ENCODE measurements around the gene CEP128. TPM values are rescaled to one million over a fixed set of nuclear protein-coding genes. Genes with fewer than 3 reads are reported as not detected.

The CEP128 gene
- total and polyA plus RNA-seq, 2 experiments from 2014 or later = 7.3 to 14.3 TPM

GRCh38 chr14:80930095-80930494 lies 11.4 kb downstream of the CEP128 start:
- Histone ChIP-seq H3K36me3 (no peaks in the 10 kb centered on the region), H3K27ac (no peak overlapping the region), H3K9me3 (ENCODE audit: low read depth) (no peaks in the 10 kb centered on the region), H3K27me3 (no peaks in the 10 kb centered on the region), H3K4me1 (ENCODE audit: low read depth) (peaks cover 35% of the 10 kb centered on the region), H3K4me3 (no peak overlapping the region)
- no peak for TF ChIP-seq CTCF (IDR thresholded peaks at IDR 0.05; ENCODE audit: low read depth, low read length)
- DNase-seq (ENCODE audit: low read depth in 1 of 2, low spot score in 1 of 2) = no peak

- no peaks in the 10 kb centered on the region for H3K36me3 ChIP-seq
- TF ChIP-seq CTCF (IDR thresholded peaks at IDR 0.05; ENCODE audit: low read depth, low read length) = no peak
- H3K4me1 ChIP-seq (ENCODE audit: low read depth) = peaks cover 31% of the 10 kb centered on the region
- no peak overlapping the region for H3K4me3 ChIP-seq
- peak in 1 of 2 donors; percentile 23 for DNase-seq (ENCODE audit: low read depth in 1 of 2, low spot score in 1 of 2)
- H3K27me3 ChIP-seq = no peaks in the 10 kb centered on the region
- H3K27ac ChIP-seq = peak overlapping the region; percentile 91
- H3K9me3 ChIP-seq (ENCODE audit: low read depth) = no peaks in the 10 kb centered on the region
Measured at GRCh38 chr14:80927083-80927989, 14.2 kb downstream of the CEP128 start.

- Histone ChIP-seq H3K27ac (peak overlapping the region; percentile 91), H3K4me3 (no peak overlapping the region), H3K27me3 (no peaks in the 10 kb centered on the region), H3K36me3 (no peaks in the 10 kb centered on the region), H3K9me3 (ENCODE audit: low read depth) (no peaks in the 10 kb centered on the region), H3K4me1 (ENCODE audit: low read depth) (peaks cover 30% of the 10 kb centered on the region)
- TF ChIP-seq CTCF (IDR thresholded peaks at IDR 0.05; ENCODE audit: low read depth, low read length) = no peak
- peak; percentile 27 to 69 for DNase-seq (ENCODE audit: low read depth in 1 of 2, low spot score in 1 of 2)
Measured at GRCh38 chr14:80926397-80927082, 15.0 kb downstream of the CEP128 start.

GRCh38 chr14:80924365-80925103 lies 17.0 kb downstream of the CEP128 start:
- Histone ChIP-seq H3K9me3 (ENCODE audit: low read depth) (no peaks in the 10 kb centered on the region), H3K4me1 (ENCODE audit: low read depth) (peaks cover 22% of the 10 kb centered on the region), H3K27me3 (no peaks in the 10 kb centered on the region), H3K27ac (no peak overlapping the region), H3K36me3 (no peaks in the 10 kb centered on the region), H3K4me3 (no peak overlapping the region)
- TF ChIP-seq CTCF (IDR thresholded peaks at IDR 0.05; ENCODE audit: low read depth, low read length) = no peak
- DNase-seq (ENCODE audit: low read depth in 1 of 2, low spot score in 1 of 2) = no peak

- Histone ChIP-seq H3K9me3 (ENCODE audit: low read depth) (no peaks in the 10 kb centered on the region), H3K27ac (peak overlapping the region; percentile 3), H3K36me3 (no peaks in the 10 kb centered on the region), H3K27me3 (no peaks in the 10 kb centered on the region), H3K4me3 (no peak overlapping the region), H3K4me1 (ENCODE audit: low read depth) (peaks cover 22% of the 10 kb centered on the region)
- no peak for TF ChIP-seq CTCF (IDR thresholded peaks at IDR 0.05; ENCODE audit: low read depth, low read length)
- DNase-seq (ENCODE audit: low read depth in 1 of 2, low spot score in 1 of 2) = no peak
Measured at GRCh38 chr14:80923368-80923767, 18.2 kb downstream of the CEP128 start.
